ENCODE data around the gene UROC1.

The UROC1 gene

GRCh38 chr3:126439968-126440708, 77.4 kb downstream of the UROC1 start:
- DNase-seq (ENCODE audit: low spot score): no peak

GRCh38 chr3:126439346-126439967, 78.1 kb downstream of the UROC1 start:
- no peak for DNase-seq (ENCODE audit: low spot score)

DNA sequence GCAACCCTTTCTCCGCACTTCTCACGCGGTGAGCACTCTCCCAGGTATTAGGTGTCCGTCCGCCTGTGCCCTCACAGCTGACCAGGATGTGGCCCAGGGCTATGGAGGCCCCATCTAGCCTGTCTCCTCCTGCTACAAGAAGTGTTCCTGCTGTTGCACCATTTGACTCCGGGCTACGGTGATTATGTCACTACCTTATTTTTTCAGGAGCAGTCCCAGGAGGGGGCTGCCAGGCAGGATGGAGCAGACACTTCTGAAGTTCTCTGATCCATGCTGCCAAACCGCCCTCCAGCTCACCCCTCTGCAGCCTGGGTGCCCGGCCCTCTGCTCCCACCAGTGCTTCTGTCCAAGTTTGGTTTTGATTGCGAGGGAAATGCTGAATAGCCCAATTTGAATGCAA, 78.8 kb downstream of the UROC1 start:
- DNase-seq (ENCODE audit: low spot score): no peak

DNA sequence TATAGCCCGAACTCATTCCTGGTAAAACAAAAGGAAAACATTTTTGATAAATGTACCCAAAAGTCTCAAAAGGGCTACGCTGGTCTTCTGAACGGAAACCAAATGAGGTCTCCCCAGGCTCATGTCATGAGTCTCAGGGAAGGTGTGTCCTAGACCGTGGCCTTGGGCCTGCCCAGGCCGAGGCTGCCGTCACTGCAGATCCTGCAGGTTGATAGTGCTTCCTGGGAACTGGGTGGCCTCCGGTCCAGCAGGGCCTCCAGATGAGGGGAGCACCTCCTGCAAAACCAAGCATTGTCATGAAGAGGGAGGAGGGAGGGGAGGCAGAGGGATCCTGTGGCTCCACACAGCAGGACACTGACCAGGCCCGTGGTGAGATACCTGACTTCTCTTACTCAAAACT, 79.4 kb downstream of the UROC1 start:
- no peak for DNase-seq (ENCODE audit: low spot score)

GRCh38 chr3:126436826-126437717, 80.5 kb downstream of the UROC1 start:
- DNase-seq (ENCODE audit: low spot score): no peak

- no peak for DNase-seq (ENCODE audit: low spot score)
These were observed 81.9 kb downstream of the UROC1 start for GRCh38 chr3:126435456-126436315.

DNA sequence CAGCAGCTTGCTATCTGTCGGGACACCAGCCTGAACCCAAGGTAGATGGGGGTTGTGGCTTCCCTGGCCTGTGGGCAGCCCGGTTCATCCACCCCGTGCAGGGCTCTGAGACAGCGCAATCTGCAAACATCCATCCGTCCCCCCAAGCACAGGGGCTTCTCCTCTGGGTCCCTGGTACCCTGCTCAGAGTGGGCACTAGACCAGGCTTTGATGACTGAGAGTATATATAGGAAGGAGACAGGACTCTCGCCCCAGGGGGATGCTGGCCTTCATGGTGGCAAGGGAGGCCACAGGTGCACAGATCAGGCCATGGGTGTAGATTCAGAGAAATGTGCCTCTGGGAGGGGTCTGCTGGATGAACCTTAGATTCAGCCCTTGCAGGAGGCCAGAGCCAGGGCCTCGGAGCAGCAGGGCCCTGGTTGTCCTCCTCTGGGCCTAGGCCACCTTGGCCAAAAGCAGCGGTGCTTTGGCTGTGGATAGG, 82.6 kb downstream of the UROC1 start:
- no peak for DNase-seq (ENCODE audit: low spot score)

DNA sequence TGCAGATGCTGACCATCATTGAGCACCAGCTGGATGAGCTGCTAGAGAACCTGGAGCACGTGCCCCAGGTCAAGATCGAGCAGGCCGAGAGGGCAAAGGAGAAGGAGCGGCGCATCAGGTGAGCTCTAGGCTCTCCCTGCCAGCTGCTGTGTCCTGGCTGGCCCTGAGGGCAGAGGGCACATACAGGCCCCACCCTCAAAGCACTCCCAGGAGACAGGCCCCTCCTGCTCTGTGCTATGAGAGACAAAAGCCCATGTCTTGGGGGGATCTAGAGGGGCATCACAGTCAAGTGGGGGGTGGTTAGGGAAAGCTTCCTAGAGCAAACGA, 83.3 kb downstream of the UROC1 start:
- no peak for DNase-seq (ENCODE audit: low spot score)

DNA sequence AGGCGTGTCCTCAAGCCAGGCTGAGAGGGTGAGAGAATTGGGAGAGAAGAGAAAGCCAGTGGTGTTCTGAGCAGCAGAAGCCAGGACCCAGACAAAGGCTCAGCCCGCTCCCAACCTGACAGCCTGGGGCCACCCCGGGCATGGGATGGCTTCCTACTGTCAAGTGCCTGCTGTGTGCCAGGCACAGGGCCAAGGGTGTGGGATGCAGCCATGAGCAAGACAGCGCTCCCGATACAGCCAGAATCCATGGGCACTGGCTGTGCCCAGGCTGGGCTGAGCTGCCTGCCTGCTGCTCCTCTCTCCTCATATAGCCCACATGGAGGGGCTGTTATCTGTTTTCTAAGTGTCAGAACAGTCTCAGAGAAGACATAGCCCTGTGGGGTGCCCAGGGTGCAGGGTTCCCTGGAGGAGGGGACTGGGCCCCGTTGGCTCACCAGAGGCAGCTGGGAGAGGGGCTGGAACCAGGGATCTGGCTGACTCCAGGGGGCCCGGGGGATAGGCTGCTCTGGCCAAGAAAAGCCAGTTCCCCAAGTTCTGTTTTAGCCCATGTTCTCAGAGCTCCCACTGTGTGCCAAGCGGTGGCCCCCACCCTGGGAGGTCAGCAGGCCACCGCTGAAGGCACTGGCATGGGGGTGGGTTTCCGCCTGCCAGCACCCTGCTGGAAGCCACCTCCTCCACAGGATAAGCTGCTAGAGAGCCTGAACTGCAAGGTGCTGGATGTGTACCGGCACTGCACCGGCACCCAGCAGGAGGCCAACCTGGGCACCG, 83.9 kb downstream of the UROC1 start:
- no peak for DNase-seq (ENCODE audit: low spot score)

DNA sequence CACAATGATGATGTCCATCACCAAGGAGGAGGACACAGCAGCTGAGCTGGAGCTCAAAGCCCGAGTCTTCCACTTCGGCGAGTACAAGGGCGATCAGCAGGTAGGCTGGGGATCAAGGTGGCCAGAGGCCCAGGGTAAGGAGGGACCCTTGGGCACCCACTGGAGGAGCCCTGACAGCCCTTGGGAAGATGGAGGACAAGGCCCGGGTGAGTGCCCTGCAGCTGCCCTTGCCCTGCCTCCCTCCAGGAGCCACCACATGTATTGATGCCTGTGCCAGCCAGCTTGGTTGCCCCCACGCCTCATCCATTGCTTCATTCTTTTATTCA, 84.5 kb downstream of the UROC1 start:
- DNase-seq (ENCODE audit: low spot score): no peak

DNA sequence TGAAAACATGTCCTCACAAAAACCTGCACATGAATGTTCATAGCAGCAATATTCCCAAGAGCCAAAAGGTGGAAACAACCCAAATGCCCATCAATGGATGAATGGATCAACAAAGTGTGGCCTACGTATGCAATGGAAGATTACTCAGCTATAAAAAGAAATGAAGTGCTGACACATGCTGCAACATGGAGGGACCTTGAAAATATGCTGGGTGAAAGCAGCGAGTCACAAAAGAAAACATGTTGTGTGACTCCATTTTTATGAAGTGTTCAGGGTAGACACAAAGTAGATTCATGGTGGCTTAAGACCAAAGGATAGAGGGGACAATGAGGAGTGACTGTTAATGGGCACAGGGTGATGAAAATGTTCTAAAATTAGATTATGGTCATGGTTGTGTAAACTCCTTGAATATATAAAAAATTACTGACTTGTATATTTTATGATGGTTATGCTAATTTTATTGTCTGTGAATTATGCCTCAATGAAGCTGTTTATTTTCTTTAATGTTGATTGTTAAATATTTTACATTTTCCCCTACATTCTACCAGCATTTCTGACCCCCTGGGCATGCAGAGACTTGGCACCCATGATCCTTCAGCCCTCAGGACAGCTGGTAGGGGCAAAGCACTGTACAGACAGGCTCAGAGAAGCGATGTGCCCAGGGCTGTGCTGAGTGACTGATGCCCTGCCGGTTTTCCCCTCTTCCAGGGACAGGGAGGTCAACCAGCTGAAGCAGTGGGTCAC, 85.0 kb downstream of the UROC1 start:
- no peak for DNase-seq (ENCODE audit: low spot score)
